HepG2 (cell line): ENCODE data around the gene TMX2. TPM values are rescaled to one million over a fixed set of nuclear protein-coding genes. Genes with fewer than 3 reads are reported as not detected.

Source experiments
- ATAC-seq: fragments of 200-7000 bp; cut with Tn5 transposase; 3 replicates; pipeline ENCODE4 v1.9.1; 2020; ENCODE audit warnings: mild to moderate bottlenecking, moderate library complexity
- BruUV-seq: library from RNA; stranded (reverse); fragments of 400-500 nt; replicated peaks from 2 replicates; lab custom pipeline; 2021; lab: Mats Ljungman, UMichigan
- CTCF ChIA-PET: fragments of 300-600 bp; formaldehyde crosslinking; extraction: SDS; loops from one replicate; lab custom pipeline; 2021; ENCODE audit warnings: low total read pairs, inconsistent platforms, low intra/inter-chr PET ratio; lab: Yijun Ruan, JAX
- POLR2A ChIA-PET: fragments of 350-600 bp; sonication (Branson Sonifier 250); formaldehyde crosslinking; loops from one replicate; lab custom pipeline; 2020; ENCODE audit warnings: antibody characterized with exemption, inconsistent platforms; lab: Yijun Ruan, JAX
- DNase-seq: peaks from one replicate; pipeline ENCODE4 v3.0.0-alpha.2; 2015; ENCODE audit warnings: low spot score
- FAIRE-seq: peaks from 3 replicates; lab custom pipeline; 2011; peaks lifted over from hg19 to GRCh38; lab: Jason Lieb, UNC
- H2AFZ ChIP-seq: one replicate; pipeline ENCODE4 v1.6.1; 2011; ENCODE audit warnings: low read length, inconsistent platforms
- H3K27ac ChIP-seq: fragments of 300-600 bp; 3 replicates; pipeline ENCODE4 v1.8.0; 2011; ENCODE audit warnings: mixed run types, mild to moderate bottlenecking, mixed read lengths, low read length, inconsistent platforms; ENCODE audit not compliant: insufficient read depth; ENCODE audit errors: extremely low read length
- H3K27me3 ChIP-seq, 2 experiments: fragments of 200-600 bp in 1 of 2; 2 replicates in 1 of 2; 3 replicates in 1 of 2; pipeline versions ENCODE4 v1.6.0 to v1.8.0; 2011; ENCODE audit warnings: low read length in 2 of 2, mild to moderate bottlenecking in 2 of 2, moderate library complexity in 2 of 2, inconsistent platforms in 1 of 2; ENCODE audit not compliant: insufficient read depth in 2 of 2, control insufficient read depth in 1 of 2
- H3K36me3 ChIP-seq, 2 experiments: fragments of 200-600 bp in 1 of 2; replicated peaks in 1 of 2; 2 replicates in 1 of 2; 3 replicates in 1 of 2; pipeline versions ENCODE4 v1.5.1 to v1.8.0; 2011; ENCODE audit warnings: low read length in 2 of 2, inconsistent platforms in 1 of 2; ENCODE audit not compliant: insufficient read depth in 2 of 2, control insufficient read depth in 1 of 2
- H3K4me1 ChIP-seq: 2 replicates; pipeline ENCODE4 v1.5.1; 2012; ENCODE audit warnings: low read length, inconsistent platforms; ENCODE audit not compliant: insufficient read depth
- H3K4me2 ChIP-seq: 2 replicates; pipeline ENCODE4 v1.6.0; 2011; ENCODE audit warnings: low read depth, low read length, inconsistent platforms
- H3K4me3 ChIP-seq, 3 experiments: fragments of 200-600 bp in 1 of 3; sonication (generic), shearing (Covaris generic) in 1 of 3; replicated peaks in 1 of 3; 2 replicates each; pipeline ENCODE4 v1.5.1; 2011 to 2016; ENCODE audit warnings: low read length in 3 of 3, inconsistent platforms in 2 of 3, low read depth in 2 of 3, mild to moderate bottlenecking in 2 of 3, control low read depth in 1 of 3, mixed read lengths in 1 of 3; ENCODE audit not compliant: insufficient read depth in 1 of 3
- H3K79me2 ChIP-seq: one replicate; pipeline ENCODE4 v1.6.1; 2011; ENCODE audit warnings: low read length, inconsistent platforms; ENCODE audit not compliant: insufficient read depth
- H3K9ac ChIP-seq: 2 replicates; pipeline ENCODE4 v1.6.0; 2011; ENCODE audit warnings: mild to moderate bottlenecking, low read depth, low read length, inconsistent platforms; ENCODE audit not compliant: insufficient read depth
- H3K9me3 ChIP-seq: 2 replicates; pipeline ENCODE4 v1.5.1; 2012; ENCODE audit warnings: mild to moderate bottlenecking, low read length
- H4K20me1 ChIP-seq: 2 replicates; pipeline ENCODE4 v1.6.0; 2011; ENCODE audit warnings: inconsistent platforms, mild to moderate bottlenecking, low read length, moderate library complexity; ENCODE audit not compliant: insufficient read depth
- ARID5B ChIP-seq: IDR thresholded peaks from 2 replicates; pipeline ENCODE4 v1.4.0; 2020; ENCODE audit warnings: mild to moderate bottlenecking, missing genetic modification reagents
- NCOA5 ChIP-seq: sonication (generic); formaldehyde crosslinking; IDR thresholded peaks from 2 replicates; pipeline ENCODE4 v1.4.0; 2020; ENCODE audit warnings: missing genetic modification reagents
- NFKBIZ ChIP-seq: IDR thresholded peaks from 2 replicates; pipeline ENCODE4 v1.6.1; 2018; ENCODE audit warnings: missing genetic modification reagents, missing compliant biosample characterization
- ZFP36L1 ChIP-seq: sonication (generic); formaldehyde crosslinking; IDR thresholded peaks from 2 replicates; pipeline ENCODE4 v1.8.0; 2022; ENCODE audit warnings: mild to moderate bottlenecking, missing genetic modification reagents, moderate library complexity
- ZFP62 ChIP-seq: sonication (generic); formaldehyde crosslinking; IDR thresholded peaks from 2 replicates; pipeline ENCODE4 v1.4.0; 2020; ENCODE audit warnings: missing genetic modification reagents
- ZNF296 ChIP-seq: sonication (generic); formaldehyde crosslinking; conservative IDR thresholded peaks from 2 replicates; pipeline ENCODE4 v1.5.0; 2020; ENCODE audit warnings: mild to moderate bottlenecking, missing genetic modification reagents
- ZNF451 ChIP-seq: sonication (generic); formaldehyde crosslinking; IDR thresholded peaks from 2 replicates; pipeline ENCODE4 v1.5.0; 2020; ENCODE audit warnings: mild to moderate bottlenecking, missing genetic modification reagents
- ZNF460 ChIP-seq: sonication (generic); formaldehyde crosslinking; IDR thresholded peaks from 2 replicates; pipeline ENCODE4 v1.5.1; 2020; ENCODE audit warnings: missing genetic modification reagents, mild to moderate bottlenecking, borderline replicate concordance
- ZNF670 ChIP-seq: sonication (generic); formaldehyde crosslinking; IDR thresholded peaks from 2 replicates; pipeline ENCODE4 v1.8.0; 2022; ENCODE audit warnings: mild to moderate bottlenecking, missing genetic modification reagents, borderline replicate concordance
- ZNF816 ChIP-seq: sonication (generic); formaldehyde crosslinking; IDR thresholded peaks from 2 replicates; pipeline ENCODE4 v1.8.0; 2022; ENCODE audit warnings: missing genetic modification reagents, mild to moderate bottlenecking, borderline replicate concordance
- WGBS: methylation state at CpG from one replicate; pipeline ENCODE4 v1.1.6; 2017; ENCODE audit warnings: low lambda C conversion rate; 5-methylcytosine and 5-hydroxymethylcytosine counted together
- in situ Hi-C: cut with HindIII; loops from 2 replicates; pipeline ENCODE4 v1.10.0; 2017; ENCODE audit warnings: low pct_unique_long_range_greater_than_20kb; ENCODE audit not compliant: extremely low pct_ligation_motif_present
- intact Hi-C: fragments of 100-400 bp; cut with micrococcal nuclease; formaldehyde crosslinking; loops from one replicate; pipeline ENCODE4 v1.10.0; 2022; ENCODE audit not compliant: unreplicated experiment
- polyA plus RNA-seq, 8 experiments: library from polyadenylated mRNA; depleted of rRNA in 3 of 8; stranded (reverse) in 7 of 8; unstranded in 1 of 8; fragments of >200 nt; fragmentation: Illumina TruSeq in 4 of 8; extraction: Trizol in 4 of 8; gene quantifications; 2 replicates each; pipeline versions ENCODE4 v1.2.1 to v1.2.3, GENCODE V29; 2011 to 2016; ENCODE audit warnings: low read depth in 4 of 8, missing spikeins in 1 of 8, mixed read lengths in 1 of 8; ENCODE audit not compliant: insufficient read depth in 1 of 8
- total RNA-seq, 5 experiments: library from RNA; depleted of rRNA; stranded (reverse); fragments of >200 nt; fragmentation: Illumina TruSeq; extraction: Trizol; gene quantifications; 2 replicates each; pipeline ENCODE4 v1.2.3, GENCODE V29; 2016; ENCODE audit warnings: low read depth in 1 of 5
- TF ChIP-seq, protein P1 (sequence below): sonication (generic); formaldehyde crosslinking; IDR thresholded peaks from 2 replicates; pipeline ENCODE4 v1.4.0; 2020; ENCODE audit warnings: mild to moderate bottlenecking, missing genetic modification reagents
- TF ChIP-seq, protein P2 (sequence below): sonication (generic); formaldehyde crosslinking; IDR thresholded peaks from 2 replicates; pipeline ENCODE4 v1.4.0; 2020; ENCODE audit warnings: missing genetic modification reagents

TMX2 gene
- total and polyA plus RNA-seq, 2 of the 13 experiments (the other 11 are each of a cell fraction or from before 2014, with no cell fraction given): 84.5 to 129 TPM

DNA sequence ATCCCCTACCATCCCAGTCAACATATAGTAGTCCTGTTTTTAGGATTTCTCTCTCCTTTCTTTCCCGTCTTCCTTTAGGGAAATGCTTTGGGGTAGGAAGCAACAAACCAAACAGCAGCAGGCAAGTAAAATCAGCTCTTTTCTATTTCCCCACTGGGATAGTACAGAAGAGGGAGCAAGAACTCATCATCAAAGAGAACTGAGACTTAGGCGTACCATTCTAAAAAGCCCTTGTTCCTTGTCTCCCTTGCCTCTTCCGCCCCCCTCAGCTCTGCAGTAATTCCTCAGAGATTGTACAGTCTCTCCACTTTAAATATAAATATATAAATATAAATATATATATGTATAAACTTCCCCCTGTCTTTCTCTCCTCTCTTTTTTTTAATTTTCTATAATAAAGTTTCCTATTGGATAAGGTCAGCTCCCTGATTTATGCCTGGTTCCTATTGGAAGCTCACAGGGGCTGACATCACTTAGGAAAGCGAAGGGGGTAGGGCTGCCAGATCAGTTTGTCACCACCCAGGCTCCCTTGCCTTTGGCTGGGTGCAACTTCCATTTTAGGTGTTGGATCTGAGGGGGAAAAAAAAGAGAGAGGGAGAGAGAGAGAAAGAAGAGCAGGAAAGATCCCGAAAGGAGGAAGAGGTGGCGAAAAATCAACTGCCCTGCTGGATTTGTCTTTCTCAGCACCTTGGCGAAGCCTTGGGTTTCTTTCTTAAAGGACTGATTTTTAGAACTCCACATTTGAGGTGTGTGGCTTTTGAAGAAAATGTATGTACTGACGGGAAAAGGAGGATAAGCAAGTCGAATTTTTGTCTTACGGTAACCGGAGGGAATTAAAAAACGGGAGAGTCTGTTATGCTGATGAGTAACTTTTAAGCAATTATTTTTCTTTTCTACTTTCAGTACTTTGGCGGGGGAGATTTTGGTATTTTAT lies 49.2 kb downstream of the TMX2 start, which contains the start of gene CTNND1:
CTNND1 (plus strand) TSS at position 502 of the 934 bp plus-strand sequence. CDS start 29,677 bp downstream, outside the sequence.
- H3K9ac ChIP-seq: peak within 1 kb of the TSS; percentile 100
- H3K4me3 ChIP-seq: peak within 1 kb of the TSS; percentile 80 to 97 (median 88)
- ChIA-PET POLR2A (interaction anchor here (1.0 to 10.3 kb wide), 11 partner anchors 9 to 50 kb away, joined by 3 to 215 read pairs (median 9); partner anchors contain the start of genes BTBD18, MED19, SELENOH and TMX2), CTCF (interaction anchor here (1.2 kb wide), 1 partner anchor 39 kb away, joined by 3 read pairs; no protein-coding TSS in a partner anchor)
- no peaks in the 10 kb centered on the region; a peak in 1 of 5 replicates for H3K27me3 ChIP-seq
- peaks cover 27% of the 10 kb centered on the region for H4K20me1 ChIP-seq
- intact Hi-C loops: no loop called here
- H3K9me3 ChIP-seq: no peaks in the 10 kb centered on the region
- FAIRE-seq (peak; percentile 73), ATAC-seq (peak; percentile 95), DNase-seq (peak; percentile 97)
- H3K79me2 ChIP-seq: peaks cover 52% of the 10 kb centered on the region
- 7% methylated on average over 13 of the region's 13 CpGs for WGBS
- peaks cover 49% of the 10 kb centered on the region for H3K4me1 ChIP-seq
- peak within 1 kb of the TSS; percentile 90 for H3K4me2 ChIP-seq
- BruUV-seq: TSS peak; percentile 98
- H2AFZ ChIP-seq: peak within 1 kb of the TSS; percentile 99
- H3K27ac ChIP-seq: peak within 1 kb of the TSS; percentile 99
- in situ Hi-C loops: loop anchor here (5.0 kb wide), 1 partner anchor 41 kb away; no protein-coding TSS in a partner anchor
- no peaks in the 10 kb centered on the region; a peak in 1 of 5 replicates for H3K36me3 ChIP-seq
- peak; percentile 55 for TF ChIP-seq ARID5B
- no peak for TF ChIP-seq ZNF451 (CRISPR knock-in tag)
- TF ChIP-seq ZNF296: no peak
- no peak for TF ChIP-seq ZFP36L1 (CRISPR knock-in tag)
- TF ChIP-seq ZFP62 (CRISPR knock-in tag): no peak
- TF ChIP-seq, protein P1, sequence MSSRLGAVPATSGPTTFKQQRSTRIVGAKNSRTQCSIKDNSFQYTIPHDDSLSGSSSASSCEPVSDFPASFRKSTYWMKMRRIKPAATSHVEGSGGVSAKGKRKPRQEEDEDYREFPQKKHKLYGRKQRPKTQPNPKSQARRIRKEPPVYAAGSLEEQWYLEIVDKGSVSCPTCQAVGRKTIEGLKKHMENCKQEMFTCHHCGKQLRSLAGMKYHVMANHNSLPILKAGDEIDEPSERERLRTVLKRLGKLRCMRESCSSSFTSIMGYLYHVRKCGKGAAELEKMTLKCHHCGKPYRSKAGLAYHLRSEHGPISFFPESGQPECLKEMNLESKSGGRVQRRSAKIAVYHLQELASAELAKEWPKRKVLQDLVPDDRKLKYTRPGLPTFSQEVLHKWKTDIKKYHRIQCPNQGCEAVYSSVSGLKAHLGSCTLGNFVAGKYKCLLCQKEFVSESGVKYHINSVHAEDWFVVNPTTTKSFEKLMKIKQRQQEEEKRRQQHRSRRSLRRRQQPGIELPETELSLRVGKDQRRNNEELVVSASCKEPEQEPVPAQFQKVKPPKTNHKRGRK (CRISPR knock-in tag): no peak
- TF ChIP-seq NCOA5 (CRISPR knock-in tag): no peak
- no peak for TF ChIP-seq ZNF816 (CRISPR knock-in tag)
- TF ChIP-seq, protein P2, sequence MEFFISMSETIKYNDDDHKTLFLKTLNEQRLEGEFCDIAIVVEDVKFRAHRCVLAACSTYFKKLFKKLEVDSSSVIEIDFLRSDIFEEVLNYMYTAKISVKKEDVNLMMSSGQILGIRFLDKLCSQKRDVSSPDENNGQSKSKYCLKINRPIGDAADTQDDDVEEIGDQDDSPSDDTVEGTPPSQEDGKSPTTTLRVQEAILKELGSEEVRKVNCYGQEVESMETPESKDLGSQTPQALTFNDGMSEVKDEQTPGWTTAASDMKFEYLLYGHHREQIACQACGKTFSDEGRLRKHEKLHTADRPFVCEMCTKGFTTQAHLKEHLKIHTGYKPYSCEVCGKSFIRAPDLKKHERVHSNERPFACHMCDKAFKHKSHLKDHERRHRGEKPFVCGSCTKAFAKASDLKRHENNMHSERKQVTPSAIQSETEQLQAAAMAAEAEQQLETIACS (CRISPR knock-in tag): no peak
- no peak for TF ChIP-seq ZNF460
- TF ChIP-seq ZNF670 (CRISPR knock-in tag): no peak
- TF ChIP-seq NFKBIZ (CRISPR knock-in tag): no peak
